Effector memory CD8-positive, alpha-beta T cell (primary cell): Measurements from ENCODE around the gene PDGFD.

Experiments
- ATAC-seq: fragments of 150-1000 bp; cut with Tn5 transposase; replicated peaks from 2 replicates; pipeline ENCODE4 v1.10.0; 2021; ENCODE audit warnings: mild to moderate bottlenecking, moderate library complexity
- DNase-seq, 3 experiments: peaks; one replicate each; pipeline ENCODE4 v3.0.0; 2021
- H3K27ac Mint-ChIP-seq, 2 donors: one replicate each; pipeline ENCODE4 v1.8.0; 2022; ENCODE audit warnings: mild to moderate bottlenecking in 2 of 2, mixed read lengths in 2 of 2, moderate library complexity in 2 of 2
- H3K27me3 Mint-ChIP-seq, 2 donors: one replicate each; pipeline ENCODE4 v1.8.0; 2022; ENCODE audit warnings: mixed read lengths in 2 of 2
- H3K36me3 Mint-ChIP-seq: one replicate; pipeline ENCODE4 v1.8.0; 2022; ENCODE audit warnings: mild to moderate bottlenecking, moderate library complexity, mixed read lengths; ENCODE audit not compliant: insufficient read depth
- H3K4me1 Mint-ChIP-seq, 2 donors: one replicate each; pipeline ENCODE4 v1.8.0; 2022; ENCODE audit warnings: low read depth in 2 of 2, mixed read lengths in 2 of 2
- H3K4me3 Mint-ChIP-seq, 2 donors: one replicate each; pipeline ENCODE4 v1.8.0; 2022; ENCODE audit warnings: mild to moderate bottlenecking in 2 of 2, mixed read lengths in 2 of 2, moderate library complexity in 2 of 2
- H3K9me3 Mint-ChIP-seq, 2 donors: one replicate each; pipeline ENCODE4 v1.8.0; 2022; ENCODE audit warnings: mixed read lengths in 2 of 2
- total RNA-seq, 9 experiments: gene quantifications; one replicate each; lab custom pipeline; 2026; lab: John Stamatoyannopoulos, UW

The PDGFD gene
- 0 to 14.0 (median 0.96) reads per million in 9 experiments for total RNA-seq

GRCh38 chr11:104164028-104164520 lies at the start of gene PDGFD:
Gene PDGFD, minus strand, starts transcription at chr11:104164147.
- Mint-ChIP-seq H3K27me3 (peaks cover 0 to 18% of the 10 kb centered on the region in 2 donors), H3K4me1 (peaks cover 6 to 28% of the 10 kb centered on the region in 2 donors), H3K27ac (peak within 1 kb of the TSS; percentile 26 to 82), H3K9me3 (no peaks in the 10 kb centered on the region), H3K36me3 (peaks cover 4% of the 10 kb centered on the region), H3K4me3 (peak within 1 kb of the TSS; percentile 86 to 91)
- ATAC-seq = peak; percentile 93
- peak; percentile 39 to 58 (median 51) for DNase-seq

GRCh38 chr11:104206936-104207335 lies 43.0 kb upstream of the PDGFD start:
- H3K4me1 Mint-ChIP-seq = no peaks in the 10 kb centered on the region
- H3K27me3 Mint-ChIP-seq = peaks cover 0 to 13% of the 10 kb centered on the region in 2 donors
- no peak for ATAC-seq
- H3K9me3 Mint-ChIP-seq = no peaks in the 10 kb centered on the region
- H3K36me3 Mint-ChIP-seq = peaks cover 2% of the 10 kb centered on the region
- H3K4me3 Mint-ChIP-seq = no peak overlapping the region
- DNase-seq = no peak
- no peak overlapping the region for H3K27ac Mint-ChIP-seq

- Mint-ChIP-seq H3K27me3 (peaks cover 0 to 13% of the 10 kb centered on the region in 2 donors), H3K9me3 (no peaks in the 10 kb centered on the region), H3K4me3 (no peak overlapping the region), H3K36me3 (peaks cover 2% of the 10 kb centered on the region), H3K4me1 (no peaks in the 10 kb centered on the region), H3K27ac (no peak overlapping the region)
- ATAC-seq = no peak
- no peak for DNase-seq
These were observed 41.9 kb upstream of the PDGFD start for GRCh38 chr11:104205838-104206237.

GRCh38 chr11:104200688-104201087 lies 36.7 kb upstream of the PDGFD start:
- no peaks in the 10 kb centered on the region for H3K36me3 Mint-ChIP-seq
- ATAC-seq (no peak), DNase-seq (no peak)
- H3K4me1 Mint-ChIP-seq = peaks cover 2 to 7% of the 10 kb centered on the region in 2 donors
- H3K4me3 Mint-ChIP-seq = no peak overlapping the region
- no peak overlapping the region for H3K27ac Mint-ChIP-seq
- H3K27me3 Mint-ChIP-seq = peaks cover 0 to 6% of the 10 kb centered on the region in 2 donors
- no peaks in the 10 kb centered on the region for H3K9me3 Mint-ChIP-seq

GRCh38 chr11:104199053-104199452 lies 35.1 kb upstream of the PDGFD start:
- Mint-ChIP-seq H3K4me1 (peaks cover 2 to 7% of the 10 kb centered on the region in 2 donors), H3K9me3 (no peaks in the 10 kb centered on the region), H3K36me3 (no peaks in the 10 kb centered on the region), H3K27me3 (peaks cover 0 to 6% of the 10 kb centered on the region in 2 donors), H3K4me3 (no peak overlapping the region), H3K27ac (no peak overlapping the region)
- no peak for ATAC-seq
- DNase-seq = no peak

GRCh38 chr11:104198576-104198975 lies 34.6 kb upstream of the PDGFD start:
- H3K4me3 Mint-ChIP-seq = no peak overlapping the region

GRCh38 chr11:104191124-104191523 lies 27.2 kb upstream of the PDGFD start:
- no peak overlapping the region for H3K27ac Mint-ChIP-seq
- DNase-seq (no peak), ATAC-seq (no peak)
- no peaks in the 10 kb centered on the region for H3K4me1 Mint-ChIP-seq
- no peaks in the 10 kb centered on the region for H3K36me3 Mint-ChIP-seq
- no peak overlapping the region for H3K4me3 Mint-ChIP-seq
- no peaks in the 10 kb centered on the region for H3K9me3 Mint-ChIP-seq
- no peaks in the 10 kb centered on the region for H3K27me3 Mint-ChIP-seq

More at GRCh38 chr11:104198576-104198975, 34.6 kb upstream of the PDGFD start:
- ATAC-seq = no peak
- Mint-ChIP-seq H3K9me3 (no peaks in the 10 kb centered on the region), H3K27me3 (peaks cover 0 to 6% of the 10 kb centered on the region in 2 donors), H3K36me3 (no peaks in the 10 kb centered on the region), H3K4me1 (peaks cover 2 to 7% of the 10 kb centered on the region in 2 donors), H3K27ac (no peak overlapping the region)
- no peak for DNase-seq

GRCh38 chr11:104183593-104183992 lies 19.6 kb upstream of the PDGFD start:
- Mint-ChIP-seq H3K27ac (no peak overlapping the region), H3K27me3 (peaks cover 0 to 17% of the 10 kb centered on the region in 2 donors)

GRCh38 chr11:104175769-104176168 lies 11.8 kb upstream of the PDGFD start:
- no peak overlapping the region for H3K4me3 Mint-ChIP-seq
- no peak for DNase-seq
- H3K27me3 Mint-ChIP-seq = peaks cover 0 to 6% of the 10 kb centered on the region in 2 donors
- no peak for ATAC-seq
- no peak overlapping the region for H3K27ac Mint-ChIP-seq
- no peaks in the 10 kb centered on the region for H3K9me3 Mint-ChIP-seq
- H3K36me3 Mint-ChIP-seq = no peaks in the 10 kb centered on the region
- no peaks in the 10 kb centered on the region for H3K4me1 Mint-ChIP-seq

More at GRCh38 chr11:104183593-104183992, 19.6 kb upstream of the PDGFD start:
- Mint-ChIP-seq H3K4me3 (no peak overlapping the region), H3K36me3 (no peaks in the 10 kb centered on the region), H3K4me1 (no peaks in the 10 kb centered on the region), H3K9me3 (no peaks in the 10 kb centered on the region)
- ATAC-seq (no peak), DNase-seq (no peak)

- Mint-ChIP-seq H3K4me1 (no peaks in the 10 kb centered on the region), H3K27ac (no peak overlapping the region), H3K36me3 (no peaks in the 10 kb centered on the region), H3K4me3 (no peak overlapping the region), H3K9me3 (no peaks in the 10 kb centered on the region), H3K27me3 (peaks cover 0 to 10% of the 10 kb centered on the region in 2 donors)
- DNase-seq = no peak
- no peak for ATAC-seq
These were observed 5.1 kb upstream of the PDGFD start for GRCh38 chr11:104169091-104169490.

GRCh38 chr11:104165014-104165413 lies 1.1 kb upstream of the PDGFD start:
- H3K27me3 Mint-ChIP-seq = peaks cover 0 to 18% of the 10 kb centered on the region in 2 donors
- no peaks in the 10 kb centered on the region for H3K9me3 Mint-ChIP-seq
- no peak for DNase-seq
- H3K27ac Mint-ChIP-seq = no peak overlapping the region
- no peak for ATAC-seq
- H3K4me1 Mint-ChIP-seq = peaks cover 6 to 25% of the 10 kb centered on the region in 2 donors
- H3K36me3 Mint-ChIP-seq = peaks cover 4% of the 10 kb centered on the region
- no peak overlapping the region for H3K4me3 Mint-ChIP-seq

GRCh38 chr11:104163100-104164027 lies 583 bp downstream of the PDGFD start:
- Mint-ChIP-seq H3K9me3 (no peaks in the 10 kb centered on the region), H3K4me3 (peak overlapping the region; percentile 86 to 91), H3K27ac (peak overlapping the region; percentile 26 to 82), H3K36me3 (peaks cover 4% of the 10 kb centered on the region), H3K27me3 (peaks cover 0 to 18% of the 10 kb centered on the region in 2 donors), H3K4me1 (peaks cover 6 to 28% of the 10 kb centered on the region in 2 donors)
- peak in 1 of 3 experiments; percentile 2 for DNase-seq
- peak; percentile 25 for ATAC-seq

- Mint-ChIP-seq H3K27me3 (peaks cover 0 to 18% of the 10 kb centered on the region in 2 donors), H3K4me3 (peak overlapping the region in 1 of 2 donors; percentile 91), H3K36me3 (peaks cover 4% of the 10 kb centered on the region), H3K4me1 (peaks cover 7 to 28% of the 10 kb centered on the region in 2 donors), H3K27ac (no peak overlapping the region), H3K9me3 (no peaks in the 10 kb centered on the region)
- no peak for ATAC-seq
- no peak for DNase-seq
These were observed 2.0 kb downstream of the PDGFD start for GRCh38 chr11:104161751-104162450.
